GM10847 (cell line): ENCODE results near the gene SAMD13.

Source experiments
- POLR2A ChIP-seq: IDR thresholded peaks from 2 replicates; pipeline ENCODE4 v1.6.1; 2011; ENCODE audit not compliant: insufficient read length; ENCODE audit errors: extremely low read depth

SAMD13 gene

GRCh38 chr1:84370266-84370665 is 68.8 kb downstream of the SAMD13 start:
- TF ChIP-seq POLR2A: no peak

- no peak for TF ChIP-seq POLR2A
Observed at GRCh38 chr1:84370831-84371394, 69.4 kb downstream of the SAMD13 start.

GRCh38 chr1:84373436-84374141 is 72.1 kb downstream of the SAMD13 start:
- TF ChIP-seq POLR2A: no peak

GRCh38 chr1:84374991-84375696 is 73.6 kb downstream of the SAMD13 start:
- TF ChIP-seq POLR2A: no peak

- TF ChIP-seq POLR2A: no peak
Observed at GRCh38 chr1:84376000-84376910, 74.7 kb downstream of the SAMD13 start.

GRCh38 chr1:84377480-84378095 is 76.1 kb downstream of the SAMD13 start:
- no peak for TF ChIP-seq POLR2A

- no peak for TF ChIP-seq POLR2A
Observed at GRCh38 chr1:84379138-84379916, 77.8 kb downstream of the SAMD13 start.

- TF ChIP-seq POLR2A: no peak
Observed at GRCh38 chr1:84379917-84380180, 78.3 kb downstream of the SAMD13 start.

GRCh38 chr1:84382127-84382526 is 80.6 kb downstream of the SAMD13 start:
- no peak for TF ChIP-seq POLR2A

GRCh38 chr1:84385347-84385746 is 83.8 kb downstream of the SAMD13 start:
- TF ChIP-seq POLR2A: no peak

GRCh38 chr1:84386716-84387479 is 85.4 kb downstream of the SAMD13 start:
- no peak for TF ChIP-seq POLR2A

- TF ChIP-seq POLR2A: no peak
Observed at GRCh38 chr1:84387480-84388163, 86.1 kb downstream of the SAMD13 start.

GRCh38 chr1:84390226-84390625 is 88.7 kb downstream of the SAMD13 start:
- no peak for TF ChIP-seq POLR2A
